ENCODE measurements around the gene SPOCK2. TPM values are rescaled to one million over a fixed set of nuclear protein-coding genes. Genes with fewer than 3 reads are reported as not detected.

SPOCK2 gene
- total and polyA plus RNA-seq, 2 of the 4 experiments (the other 2 are of a cell fraction) = 0.02 TPM; not detected in 1

GRCh38 chr10:72050873-72051272 is 37.5 kb downstream of the SPOCK2 start:
- no peak for TF ChIP-seq RFX5 (IDR thresholded peaks at IDR 0.05; ENCODE audit: low read depth, low read length)
- no peak for TF ChIP-seq POLR2A (IDR thresholded peaks at IDR 0.05; ENCODE audit: low read depth, low read length)
- no peak for TF ChIP-seq CEBPB (IDR thresholded peaks at IDR 0.05; ENCODE audit: low read depth, low read length)
- no peak for TF ChIP-seq NFE2L2 (IDR thresholded peaks at IDR 0.05; ENCODE audit: low read depth, low read length)
- no peak for TF ChIP-seq MAZ (IDR thresholded peaks at IDR 0.05; ENCODE audit: borderline replicate concordance, low read depth, low read length)
- no peak for TF ChIP-seq SMC3 (IDR thresholded peaks at IDR 0.05; ENCODE audit: low read depth, low read length)
- TF ChIP-seq CHD1 (IDR thresholded peaks at IDR 0.05; ENCODE audit: low read depth, low read length) = no peak
- no peak for TF ChIP-seq MAFK (IDR thresholded peaks at IDR 0.05; ENCODE audit: low read depth, low read length)
- no peak for TF ChIP-seq USF2 (IDR thresholded peaks at IDR 0.05; ENCODE audit: low read depth, low read length)
- TF ChIP-seq RCOR1 (IDR thresholded peaks at IDR 0.05; ENCODE audit: insufficient replicate concordance, low read length) = no peak
- TF ChIP-seq RAD21 (IDR thresholded peaks at IDR 0.05; ENCODE audit: low read length) = no peak
- TF ChIP-seq BHLHE40 (IDR thresholded peaks at IDR 0.05; ENCODE audit: low read depth, low read length) = no peak
- no peak for TF ChIP-seq CTCF (conservative IDR thresholded peaks at IDR 0.05; ENCODE audit: low read depth, low read length)
- TF ChIP-seq, protein P1, sequence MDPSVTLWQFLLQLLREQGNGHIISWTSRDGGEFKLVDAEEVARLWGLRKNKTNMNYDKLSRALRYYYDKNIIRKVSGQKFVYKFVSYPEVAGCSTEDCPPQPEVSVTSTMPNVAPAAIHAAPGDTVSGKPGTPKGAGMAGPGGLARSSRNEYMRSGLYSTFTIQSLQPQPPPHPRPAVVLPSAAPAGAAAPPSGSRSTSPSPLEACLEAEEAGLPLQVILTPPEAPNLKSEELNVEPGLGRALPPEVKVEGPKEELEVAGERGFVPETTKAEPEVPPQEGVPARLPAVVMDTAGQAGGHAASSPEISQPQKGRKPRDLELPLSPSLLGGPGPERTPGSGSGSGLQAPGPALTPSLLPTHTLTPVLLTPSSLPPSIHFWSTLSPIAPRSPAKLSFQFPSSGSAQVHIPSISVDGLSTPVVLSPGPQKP (IDR thresholded peaks at IDR 0.05; ENCODE audit: borderline replicate concordance, low read depth, low read length) = no peak
- no peak for TF ChIP-seq FOS (IDR thresholded peaks at IDR 0.05; ENCODE audit: low read depth, low read length)
- no peak for TF ChIP-seq MXI1 (IDR thresholded peaks at IDR 0.05; ENCODE audit: borderline replicate concordance, low read depth, low read length)
- no peak overlapping the region for H3K56ac ChIP-seq (ENCODE audit: extremely low read depth, insufficient read depth, low read length)
- no peak overlapping the region for H2AFZ ChIP-seq (replicated peaks; ENCODE audit: low read length, poor library complexity)
- H4K20me1 ChIP-seq (ENCODE audit: insufficient read depth, low read length) = no peaks in the 10 kb centered on the region
- no TSS peak for BruUV-seq (replicated peaks)
- no peak overlapping the region for H3K4me2 ChIP-seq (ENCODE audit: low read depth, low read length)
- no peak overlapping the region for H4K5ac ChIP-seq (ENCODE audit: low read depth, low read length)
- H3K36me3 ChIP-seq (ENCODE audit: control insufficient read depth, insufficient read depth, low read length) = no peaks in the 10 kb centered on the region
- H3K27me3 ChIP-seq (ENCODE audit: control insufficient read depth, insufficient read depth, low read length) = peaks cover 32% of the 10 kb centered on the region
- H3K18ac ChIP-seq (ENCODE audit: low read depth, low read length) = no peak overlapping the region
- H4K8ac ChIP-seq (ENCODE audit: low read depth in 2 of 2, low read length in 2 of 2) = no peak overlapping the region
- no peak for ATAC-seq (ENCODE audit: low read depth)
- H3K27ac ChIP-seq (ENCODE audit: insufficient read depth, low read length) = no peak overlapping the region
- intact Hi-C loops (cut with micrococcal nuclease) = no loop called here
- no CpG with 5 or more reads among the region's 3 CpGs for WGBS, 2 experiments (ENCODE audit: extremely low coverage in 2 of 2, insufficient read length in 1 of 2)
- H3K14ac ChIP-seq (replicated peaks; ENCODE audit: low read depth, low read length) = no peak overlapping the region
- no peak overlapping the region for H2BK15ac ChIP-seq (ENCODE audit: low read depth, low read length)
- no peaks in the 10 kb centered on the region for H3K79me1 ChIP-seq (ENCODE audit: low read depth in 1 of 2, low read length in 2 of 2)
- H3K9me3 ChIP-seq (ENCODE audit: control insufficient read depth, insufficient read depth, low read length) = peaks cover 5% of the 10 kb centered on the region
- H2AK5ac ChIP-seq (ENCODE audit: low read depth, low read length) = no peak overlapping the region
- H3K4ac ChIP-seq (ENCODE audit: low read depth, low read length) = no peak overlapping the region
- no peak overlapping the region for H3K4me3 ChIP-seq (ENCODE audit: insufficient read depth, low read depth, low read length)
- POLR2A ChIA-PET (ENCODE audit: unreplicated experiment) = no interaction called here
- H3K4me1 ChIP-seq (ENCODE audit: control insufficient read depth, insufficient read depth, low read length) = no peaks in the 10 kb centered on the region; the same call in 1 of the 2 replicates
- H3K9me1 ChIP-seq (ENCODE audit: insufficient read depth, low read length) = no peaks in the 10 kb centered on the region
- H3K9ac ChIP-seq (ENCODE audit: low read depth, low read length) = no peak overlapping the region
- no peak overlapping the region for H3K23ac ChIP-seq (ENCODE audit: low read depth, low read length)
- dilution Hi-C loops (cut with HindIII; ENCODE audit: low sequenced_read_pairs, unreplicated experiment) = no loop called here
- no peak for DNase-seq
- no peak overlapping the region for H2AK9ac ChIP-seq (replicated peaks; ENCODE audit: low read depth, low read length, poor library complexity)
- in situ Hi-C loops (cut with MboI; ENCODE audit: low sequenced_read_pairs) = loop anchor here (10.0 kb wide), 1 partner anchor 284 kb away; no protein-coding TSS in a partner anchor
- no peak overlapping the region for H2BK20ac ChIP-seq (ENCODE audit: low read depth, low read length)
- H4K91ac ChIP-seq (ENCODE audit: insufficient read depth, low read depth, low read length) = no peak overlapping the region
- H2BK5ac ChIP-seq (ENCODE audit: low read depth, low read length, poor library complexity, severe bottlenecking) = no peak overlapping the region
- CTCF ChIA-PET = no interaction called here
- no peak overlapping the region for H2BK120ac ChIP-seq (ENCODE audit: low read depth, low read length)
